ENCODE measurements around the gene WDFY1. TPM values are rescaled to one million over a fixed set of nuclear protein-coding genes. Genes with fewer than 3 reads are reported as not detected.

WDFY1 gene
- 32.6 to 45.4 TPM (median 40.4 TPM) in 5 replicates for total RNA-seq (2022; extraction: Qiagen RNA extraction; ENCODE audit: low read depth)

GRCh38 chr2:223944703-223945531 lies at the start of gene WDFY1:
Gene WDFY1, minus strand, starts transcription at chr2:223945335. Its CDS starts 51 bp downstream, at chr2:223945284.

GRCh38 chr2:223957092-223957851 lies 12.1 kb upstream of the WDFY1 start, which contains the start of gene MRPL44:
Gene MRPL44, plus strand, starts transcription at chr2:223957463. Its CDS starts 10 bp downstream, at chr2:223957473.

GRCh38 chr2:223837287-223838061 lies 107.7 kb downstream of the WDFY1 start, which contains the start of gene AP1S3:
Gene AP1S3, minus strand, starts transcription at chr2:223837582. Its CDS starts 132 bp downstream, at chr2:223837450.

Other genes starting within 250 kb of the WDFY1 start
- 23.7 to 33.6 TPM (median 31.4 TPM) in 5 replicates for gene AP1S3, start 107.8 kb downstream of the WDFY1 start, total RNA-seq (2022; extraction: Qiagen RNA extraction; ENCODE audit: low read depth)
- 47.0 to 51.9 TPM (median 49.4 TPM) in 5 replicates for gene MRPL44, start 12.1 kb upstream of the WDFY1 start, total RNA-seq (2022; extraction: Qiagen RNA extraction; ENCODE audit: low read depth)
- gene SERPINE2, start 94.0 kb upstream of the WDFY1 start, total RNA-seq (2022; extraction: Qiagen RNA extraction; ENCODE audit: low read depth) = 190 to 262 TPM (median 218 TPM) in 5 replicates

All from A549 treated with DMSO at 1 μM for 4 hours (cell line).